Retinal pigment epithelial cell (primary cell): ENCODE data around the gene SS18L1.

ENCODE experiments used
- DNase-seq: peaks from one replicate; pipeline ENCODE4 v3.0.0-alpha.2; 2010; ENCODE audit warnings: low read depth
- H3K4me3 ChIP-seq: 2 replicates; pipeline ENCODE4 v1.5.1; 2011; ENCODE audit warnings: mild to moderate bottlenecking, low read length, control low read depth, moderate library complexity
- TF ChIP-seq, protein P1 (sequence below): conservative IDR thresholded peaks from 2 replicates; pipeline ENCODE4 v1.5.1; 2011; ENCODE audit warnings: low read depth, low read length, control low read depth, inconsistent platforms

The SS18L1 gene

DNA sequence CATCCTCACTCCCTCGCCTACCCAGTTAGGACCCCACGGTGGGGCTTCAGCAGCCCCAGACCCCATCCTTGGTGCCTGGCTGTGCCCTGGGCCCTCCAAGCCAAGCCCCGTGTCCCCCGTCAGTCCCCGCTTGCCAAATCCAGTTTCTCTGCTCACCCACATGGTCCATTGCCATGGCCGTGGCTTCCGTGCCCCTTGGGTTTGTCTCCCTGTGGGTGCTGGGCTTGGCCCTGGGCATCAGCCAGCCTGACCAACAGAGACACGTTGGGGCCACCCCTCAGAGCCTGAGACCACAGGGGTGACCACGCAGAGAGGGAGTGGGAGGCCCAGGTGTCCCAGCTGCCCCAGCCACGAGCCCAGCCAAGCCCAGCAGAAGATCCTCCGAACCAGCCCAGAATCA lies 7.7 kb downstream of the SS18L1 start:
- TF ChIP-seq, protein P1, sequence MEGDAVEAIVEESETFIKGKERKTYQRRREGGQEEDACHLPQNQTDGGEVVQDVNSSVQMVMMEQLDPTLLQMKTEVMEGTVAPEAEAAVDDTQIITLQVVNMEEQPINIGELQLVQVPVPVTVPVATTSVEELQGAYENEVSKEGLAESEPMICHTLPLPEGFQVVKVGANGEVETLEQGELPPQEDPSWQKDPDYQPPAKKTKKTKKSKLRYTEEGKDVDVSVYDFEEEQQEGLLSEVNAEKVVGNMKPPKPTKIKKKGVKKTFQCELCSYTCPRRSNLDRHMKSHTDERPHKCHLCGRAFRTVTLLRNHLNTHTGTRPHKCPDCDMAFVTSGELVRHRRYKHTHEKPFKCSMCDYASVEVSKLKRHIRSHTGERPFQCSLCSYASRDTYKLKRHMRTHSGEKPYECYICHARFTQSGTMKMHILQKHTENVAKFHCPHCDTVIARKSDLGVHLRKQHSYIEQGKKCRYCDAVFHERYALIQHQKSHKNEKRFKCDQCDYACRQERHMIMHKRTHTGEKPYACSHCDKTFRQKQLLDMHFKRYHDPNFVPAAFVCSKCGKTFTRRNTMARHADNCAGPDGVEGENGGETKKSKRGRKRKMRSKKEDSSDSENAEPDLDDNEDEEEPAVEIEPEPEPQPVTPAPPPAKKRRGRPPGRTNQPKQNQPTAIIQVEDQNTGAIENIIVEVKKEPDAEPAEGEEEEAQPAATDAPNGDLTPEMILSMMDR, result no peak
- no peak overlapping the region for H3K4me3 ChIP-seq
- no peak for DNase-seq

- TF ChIP-seq, protein P1, result no peak
- DNase-seq, result no peak
- no peak overlapping the region for H3K4me3 ChIP-seq
Measured at GRCh38 chr20:62151835-62152364, 8.3 kb downstream of the SS18L1 start.

GRCh38 chr20:62155428-62156253 lies 12.1 kb downstream of the SS18L1 start:
- TF ChIP-seq, protein P1, result no peak
- DNase-seq, result no peak
- no peak overlapping the region for H3K4me3 ChIP-seq

GRCh38 chr20:62156254-62156556 lies 12.6 kb downstream of the SS18L1 start:
- TF ChIP-seq, protein P1, result no peak
- DNase-seq, result no peak
- H3K4me3 ChIP-seq, result no peak overlapping the region

- H3K4me3 ChIP-seq, result no peak overlapping the region
- no peak for DNase-seq
- TF ChIP-seq, protein P1, result peak; percentile 79
Measured at GRCh38 chr20:62156592-62157386, 13.2 kb downstream of the SS18L1 start.

GRCh38 chr20:62157387-62158087 lies 14.0 kb downstream of the SS18L1 start:
- H3K4me3 ChIP-seq, result no peak overlapping the region
- DNase-seq, result no peak
- TF ChIP-seq, protein P1, result no peak
